Right lobe of liver (tissue), 4 donors: Measurements from ENCODE around the gene GLIS1.

ENCODE experiments used
- POLR2A ChIP-seq: fragments of 450-650 bp; IDR thresholded peaks from one replicate; pipeline ENCODE4 v1.6.1; 2017; ENCODE audit warnings: antibody characterized with exemption, mild to moderate bottlenecking
- TF ChIP-seq, protein P1 (sequence below), 4 donors: fragments of 200-600 bp in 3 of 4; fragments of 450-650 bp in 1 of 4; IDR thresholded peaks; one replicate each; pipeline versions ENCODE4 v1.5.1 to v1.8.0; 2016 to 2022; ENCODE audit warnings: antibody characterized with exemption in 4 of 4, mild to moderate bottlenecking in 2 of 4
- donor health status: DM: no; HTN: no; CAD: no.
- donor health status: DM: no; HTN: no; CAD: no.
- donor health status: DM: no; HTN: yes; CAD: no.

DNA sequence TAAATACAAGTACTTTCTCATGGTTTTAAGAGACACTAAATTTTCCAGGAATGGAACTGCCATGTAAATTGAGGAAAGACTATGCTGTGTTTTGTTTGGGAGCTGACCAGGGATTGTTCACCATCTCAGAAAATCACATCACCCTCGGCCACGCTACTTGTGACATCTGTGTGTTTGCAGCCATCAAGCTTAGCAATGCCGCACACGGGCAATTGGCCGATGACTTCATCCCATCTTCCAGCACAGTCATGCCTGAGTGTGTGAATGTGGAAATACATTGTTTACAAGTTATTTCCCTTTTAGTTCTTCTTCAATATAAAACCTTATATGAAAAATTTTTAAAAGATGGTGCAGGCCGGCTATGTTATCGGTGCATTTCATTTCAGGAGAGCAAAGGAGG is 121.6 kb downstream of the GLIS1 start:
- TF ChIP-seq, protein P1, sequence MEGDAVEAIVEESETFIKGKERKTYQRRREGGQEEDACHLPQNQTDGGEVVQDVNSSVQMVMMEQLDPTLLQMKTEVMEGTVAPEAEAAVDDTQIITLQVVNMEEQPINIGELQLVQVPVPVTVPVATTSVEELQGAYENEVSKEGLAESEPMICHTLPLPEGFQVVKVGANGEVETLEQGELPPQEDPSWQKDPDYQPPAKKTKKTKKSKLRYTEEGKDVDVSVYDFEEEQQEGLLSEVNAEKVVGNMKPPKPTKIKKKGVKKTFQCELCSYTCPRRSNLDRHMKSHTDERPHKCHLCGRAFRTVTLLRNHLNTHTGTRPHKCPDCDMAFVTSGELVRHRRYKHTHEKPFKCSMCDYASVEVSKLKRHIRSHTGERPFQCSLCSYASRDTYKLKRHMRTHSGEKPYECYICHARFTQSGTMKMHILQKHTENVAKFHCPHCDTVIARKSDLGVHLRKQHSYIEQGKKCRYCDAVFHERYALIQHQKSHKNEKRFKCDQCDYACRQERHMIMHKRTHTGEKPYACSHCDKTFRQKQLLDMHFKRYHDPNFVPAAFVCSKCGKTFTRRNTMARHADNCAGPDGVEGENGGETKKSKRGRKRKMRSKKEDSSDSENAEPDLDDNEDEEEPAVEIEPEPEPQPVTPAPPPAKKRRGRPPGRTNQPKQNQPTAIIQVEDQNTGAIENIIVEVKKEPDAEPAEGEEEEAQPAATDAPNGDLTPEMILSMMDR (IDR thresholded peaks at IDR 0.05) = no peak
- TF ChIP-seq POLR2A = no peak
